ENCODE measurements around the gene DMRT3. TPM values are rescaled to one million over a fixed set of nuclear protein-coding genes. Genes with fewer than 3 reads are reported as not detected.

DMRT3 gene
- total and polyA plus RNA-seq, 9 of the 15 experiments (the other 6 are each of a cell fraction or from before 2014, with no cell fraction given): not detected

DNA sequence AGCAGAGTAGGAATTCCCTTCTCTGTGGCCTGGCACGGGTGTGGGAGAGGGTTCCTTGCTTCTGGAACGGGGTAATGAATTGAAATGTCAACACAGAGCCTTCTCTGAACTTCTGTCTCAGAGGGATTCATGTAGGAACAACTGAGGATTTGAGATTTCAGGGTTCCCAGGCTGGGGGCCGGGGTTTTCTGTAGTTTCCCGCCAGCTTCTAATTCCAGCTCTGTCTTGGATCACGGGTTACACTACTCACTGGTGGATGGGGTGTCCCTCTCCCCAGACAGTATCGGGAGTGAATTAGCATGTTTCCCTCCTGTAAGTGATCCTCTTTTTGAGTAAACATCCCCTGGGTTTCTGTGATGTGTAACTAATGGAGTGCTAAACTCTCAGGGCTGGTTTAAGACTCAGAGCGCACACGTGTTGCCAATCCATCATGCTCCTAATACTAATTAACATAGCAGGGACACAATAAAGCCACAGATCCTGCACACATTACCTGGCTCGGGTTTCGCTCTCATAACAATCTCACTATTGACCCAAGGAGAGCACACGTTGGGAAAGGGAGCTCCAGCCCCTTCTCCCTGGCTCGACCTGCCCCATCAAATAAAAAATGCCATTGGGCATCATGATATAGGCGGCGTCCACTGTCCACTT is 55.6 kb downstream of the DMRT3 start:
- H4K20me1 ChIP-seq (replicated peaks; ENCODE audit: control insufficient read depth, insufficient read depth, low read length): no peaks in the 10 kb centered on the region
- POLR2A ChIA-PET: no interaction called here
- no peaks in the 10 kb centered on the region for H3K27me3 ChIP-seq (ENCODE audit: control insufficient read depth in 2 of 2, insufficient read depth in 2 of 2, low read length in 2 of 2)
- H3K79me2 ChIP-seq (ENCODE audit: control insufficient read depth, insufficient read depth, low read length): no peaks in the 10 kb centered on the region
- H3K4me1 ChIP-seq (replicated peaks in 1 of 2; ENCODE audit: control insufficient read depth in 2 of 2, insufficient read depth in 2 of 2, low read length in 2 of 2): no peaks in the 10 kb centered on the region
- no peaks in the 10 kb centered on the region for H3K9me1 ChIP-seq (ENCODE audit: control insufficient read depth, insufficient read depth, low read length)
- no peak for TF ChIP-seq ETV5 (CRISPR knock-in tag; IDR thresholded peaks at IDR 0.05; ENCODE audit: low read depth)
- TF ChIP-seq SP2 (IDR thresholded peaks at IDR 0.05; ENCODE audit: extremely low read depth, low read depth, low read length, poor library complexity, severe bottlenecking): no peak
- no peak for TF ChIP-seq CBFA2T2 (conservative IDR thresholded peaks at IDR 0.05)
- TF ChIP-seq TBL1XR1 (IDR thresholded peaks at IDR 0.05; ENCODE audit: low read length in 2 of 2): no peak
- TF ChIP-seq ETV1 (tag; conservative IDR thresholded peaks at IDR 0.05; ENCODE audit: low read depth): no peak
- no peak for TF ChIP-seq ZNF239 (CRISPR knock-in tag; IDR thresholded peaks at IDR 0.05)
- TF ChIP-seq NFIX (CRISPR knock-in tag; IDR thresholded peaks at IDR 0.05; ENCODE audit: low read depth): no peak
- TF ChIP-seq ELF4 (CRISPR knock-in tag; IDR thresholded peaks at IDR 0.05): no peak
- TF ChIP-seq ZNF584 (CRISPR knock-in tag; IDR thresholded peaks at IDR 0.05; ENCODE audit: low read depth): no peak
- no peak for TF ChIP-seq GTF2A2 (tag; IDR thresholded peaks at IDR 0.05)
- TF ChIP-seq RAD51 (IDR thresholded peaks at IDR 0.05; ENCODE audit: borderline replicate concordance, low read depth): no peak
- no peak for TF ChIP-seq HNRNPL (IDR thresholded peaks at IDR 0.05; ENCODE audit: low read depth, low read length)
- no peak for TF ChIP-seq ZNF354B (CRISPR knock-in tag; IDR thresholded peaks at IDR 0.05)
- TF ChIP-seq, protein P1, sequence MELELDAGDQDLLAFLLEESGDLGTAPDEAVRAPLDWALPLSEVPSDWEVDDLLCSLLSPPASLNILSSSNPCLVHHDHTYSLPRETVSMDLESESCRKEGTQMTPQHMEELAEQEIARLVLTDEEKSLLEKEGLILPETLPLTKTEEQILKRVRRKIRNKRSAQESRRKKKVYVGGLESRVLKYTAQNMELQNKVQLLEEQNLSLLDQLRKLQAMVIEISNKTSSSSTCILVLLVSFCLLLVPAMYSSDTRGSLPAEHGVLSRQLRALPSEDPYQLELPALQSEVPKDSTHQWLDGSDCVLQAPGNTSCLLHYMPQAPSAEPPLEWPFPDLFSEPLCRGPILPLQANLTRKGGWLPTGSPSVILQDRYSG (tag; conservative IDR thresholded peaks at IDR 0.05; ENCODE audit: low read depth): no peak
- no peak for TF ChIP-seq NRF1 (conservative IDR thresholded peaks at IDR 0.05 in 1 of 2, IDR thresholded peaks at IDR 0.05 in 1 of 2)
- TF ChIP-seq HNRNPH1 (optimal IDR thresholded peaks at IDR 0.05; ENCODE audit: low read depth, low read length): no peak
- TF ChIP-seq, protein P2, sequence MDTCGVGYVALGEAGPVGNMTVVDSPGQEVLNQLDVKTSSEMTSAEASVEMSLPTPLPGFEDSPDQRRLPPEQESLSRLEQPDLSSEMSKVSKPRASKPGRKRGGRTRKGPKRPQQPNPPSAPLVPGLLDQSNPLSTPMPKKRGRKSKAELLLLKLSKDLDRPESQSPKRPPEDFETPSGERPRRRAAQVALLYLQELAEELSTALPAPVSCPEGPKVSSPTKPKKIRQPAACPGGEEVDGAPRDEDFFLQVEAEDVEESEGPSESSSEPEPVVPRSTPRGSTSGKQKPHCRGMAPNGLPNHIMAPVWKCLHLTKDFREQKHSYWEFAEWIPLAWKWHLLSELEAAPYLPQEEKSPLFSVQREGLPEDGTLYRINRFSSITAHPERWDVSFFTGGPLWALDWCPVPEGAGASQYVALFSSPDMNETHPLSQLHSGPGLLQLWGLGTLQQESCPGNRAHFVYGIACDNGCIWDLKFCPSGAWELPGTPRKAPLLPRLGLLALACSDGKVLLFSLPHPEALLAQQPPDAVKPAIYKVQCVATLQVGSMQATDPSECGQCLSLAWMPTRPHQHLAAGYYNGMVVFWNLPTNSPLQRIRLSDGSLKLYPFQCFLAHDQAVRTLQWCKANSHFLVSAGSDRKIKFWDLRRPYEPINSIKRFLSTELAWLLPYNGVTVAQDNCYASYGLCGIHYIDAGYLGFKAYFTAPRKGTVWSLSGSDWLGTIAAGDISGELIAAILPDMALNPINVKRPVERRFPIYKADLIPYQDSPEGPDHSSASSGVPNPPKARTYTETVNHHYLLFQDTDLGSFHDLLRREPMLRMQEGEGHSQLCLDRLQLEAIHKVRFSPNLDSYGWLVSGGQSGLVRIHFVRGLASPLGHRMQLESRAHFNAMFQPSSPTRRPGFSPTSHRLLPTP (IDR thresholded peaks at IDR 0.05; ENCODE audit: borderline replicate concordance, extremely low read depth, insufficient read length): no peak
- H3K9ac ChIP-seq (ENCODE audit: insufficient read depth in 1 of 2, low read depth in 2 of 2, low read length in 2 of 2): no peak overlapping the region
- no peak overlapping the region for H2AFZ ChIP-seq (ENCODE audit: low read depth, low read length)
- no peak for FAIRE-seq
- H3K4me3 ChIP-seq: no peak overlapping the region
- H3K9me3 ChIP-seq (replicated peaks; ENCODE audit: control insufficient read depth, insufficient read depth, low read depth, low read length): no peaks in the 10 kb centered on the region
- no peaks in the 10 kb centered on the region for H3K36me3 ChIP-seq (ENCODE audit: control insufficient read depth, insufficient read depth, low read length)
- no peak for DNase-seq (ENCODE audit: extremely low read depth in 1 of 4, low spot score in 3 of 4)
- intact Hi-C loops (cut with micrococcal nuclease) (no loop called here), in situ Hi-C loops (cut with MboI) (no loop called here)
- no peak overlapping the region for H3K4me2 ChIP-seq (ENCODE audit: insufficient read depth, low read length)
- CTCF ChIA-PET (ENCODE audit: low intra/inter-chr PET ratio): no interaction called here
- under 1% methylated on average over 13 of the region's 14 CpGs for WGBS (ENCODE audit: insufficient coverage, low coverage, missing lambda C conversion rate)
- H3K27ac ChIP-seq (ENCODE audit: extremely low read depth, low read depth, low read length): no peak overlapping the region
- ATAC-seq: no peak
- BruUV-seq (replicated peaks): no TSS peak

All from K562 (cell line).